Measurements from ENCODE around the gene TAMM41. TPM values are rescaled to one million over a fixed set of nuclear protein-coding genes. Genes with fewer than 3 reads are reported as not detected.

Gene TAMM41
- total RNA-seq, 1 donor from 2014 or later = 33.3 TPM

DNA sequence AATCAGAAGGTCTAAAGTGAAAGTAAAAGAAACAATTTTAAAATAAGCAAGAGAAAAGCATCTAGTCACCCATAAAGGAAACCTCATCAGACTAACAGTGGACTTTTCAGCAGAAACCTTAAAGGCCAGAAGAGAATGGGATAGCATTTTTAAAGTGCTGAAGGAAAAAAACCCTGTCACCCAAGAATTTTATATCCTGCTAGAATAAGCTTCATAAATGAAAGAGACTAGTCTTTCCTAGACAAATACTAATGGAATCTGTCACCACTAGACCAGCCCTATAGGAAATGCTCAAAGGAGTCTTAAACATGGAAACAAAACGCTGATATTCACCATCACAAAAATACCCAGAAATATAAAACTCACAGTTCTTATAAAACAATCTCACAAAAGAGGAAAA lies 46.9 kb downstream of the TAMM41 start:
- Mint-ChIP-seq H3K27me3 (no peaks in the 10 kb centered on the region), H3K4me3 (ENCODE audit: low read depth) (no peak overlapping the region), H3K9me3 (ENCODE audit: low read depth) (peaks cover 7% of the 10 kb centered on the region), H3K36me3 (ENCODE audit: insufficient read depth) (peaks cover 50% of the 10 kb centered on the region), H3K27ac (no peak overlapping the region), H3K4me1 (ENCODE audit: low read depth) (peaks cover 6% of the 10 kb centered on the region)
- no peak for DNase-seq (ENCODE audit: low spot score, unreplicated experiment)
- TF ChIP-seq, protein P1, sequence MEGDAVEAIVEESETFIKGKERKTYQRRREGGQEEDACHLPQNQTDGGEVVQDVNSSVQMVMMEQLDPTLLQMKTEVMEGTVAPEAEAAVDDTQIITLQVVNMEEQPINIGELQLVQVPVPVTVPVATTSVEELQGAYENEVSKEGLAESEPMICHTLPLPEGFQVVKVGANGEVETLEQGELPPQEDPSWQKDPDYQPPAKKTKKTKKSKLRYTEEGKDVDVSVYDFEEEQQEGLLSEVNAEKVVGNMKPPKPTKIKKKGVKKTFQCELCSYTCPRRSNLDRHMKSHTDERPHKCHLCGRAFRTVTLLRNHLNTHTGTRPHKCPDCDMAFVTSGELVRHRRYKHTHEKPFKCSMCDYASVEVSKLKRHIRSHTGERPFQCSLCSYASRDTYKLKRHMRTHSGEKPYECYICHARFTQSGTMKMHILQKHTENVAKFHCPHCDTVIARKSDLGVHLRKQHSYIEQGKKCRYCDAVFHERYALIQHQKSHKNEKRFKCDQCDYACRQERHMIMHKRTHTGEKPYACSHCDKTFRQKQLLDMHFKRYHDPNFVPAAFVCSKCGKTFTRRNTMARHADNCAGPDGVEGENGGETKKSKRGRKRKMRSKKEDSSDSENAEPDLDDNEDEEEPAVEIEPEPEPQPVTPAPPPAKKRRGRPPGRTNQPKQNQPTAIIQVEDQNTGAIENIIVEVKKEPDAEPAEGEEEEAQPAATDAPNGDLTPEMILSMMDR (IDR thresholded peaks at IDR 0.05; ENCODE audit: unreplicated experiment) = no peak

DNA sequence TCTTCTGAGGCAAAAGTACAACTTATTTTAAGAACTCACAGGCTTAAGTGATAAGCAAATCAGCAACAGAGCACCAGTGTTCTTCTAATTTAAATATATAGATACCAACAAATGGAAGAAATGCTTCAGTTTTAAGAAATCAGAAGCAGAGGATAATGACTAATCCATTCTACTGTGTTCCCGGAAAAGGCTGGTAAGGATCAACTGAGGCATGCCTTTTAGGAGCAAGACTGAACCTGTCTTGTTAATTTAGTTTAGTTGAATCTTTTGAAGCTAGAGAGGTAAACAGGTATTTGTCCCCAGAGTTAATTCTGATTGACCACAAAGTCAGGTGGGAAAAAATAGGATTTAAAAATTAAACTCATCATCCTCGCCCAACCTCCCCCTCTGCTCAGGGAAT lies 51.8 kb downstream of the TAMM41 start:
- Mint-ChIP-seq H3K36me3 (ENCODE audit: insufficient read depth) (peaks cover 30% of the 10 kb centered on the region), H3K4me3 (ENCODE audit: low read depth) (no peak overlapping the region), H3K27ac (peak overlapping the region; percentile 43), H3K9me3 (ENCODE audit: low read depth) (no peaks in the 10 kb centered on the region), H3K4me1 (ENCODE audit: low read depth) (peaks cover 25% of the 10 kb centered on the region), H3K27me3 (no peaks in the 10 kb centered on the region)
- TF ChIP-seq, protein P1 (IDR thresholded peaks at IDR 0.05; ENCODE audit: unreplicated experiment) = no peak
- no peak for DNase-seq (ENCODE audit: low spot score, unreplicated experiment)

GRCh38 chr3:11791339-11792200 lies 55.1 kb downstream of the TAMM41 start:
- Mint-ChIP-seq H3K4me3 (ENCODE audit: low read depth) (no peak overlapping the region), H3K27me3 (no peaks in the 10 kb centered on the region), H3K36me3 (ENCODE audit: insufficient read depth) (peaks cover 25% of the 10 kb centered on the region), H3K4me1 (ENCODE audit: low read depth) (peaks cover 21% of the 10 kb centered on the region), H3K9me3 (ENCODE audit: low read depth) (no peaks in the 10 kb centered on the region), H3K27ac (peak overlapping the region; percentile 42)
- TF ChIP-seq, protein P1 (IDR thresholded peaks at IDR 0.05; ENCODE audit: unreplicated experiment) = no peak
- DNase-seq (ENCODE audit: low spot score, unreplicated experiment) = no peak

DNA sequence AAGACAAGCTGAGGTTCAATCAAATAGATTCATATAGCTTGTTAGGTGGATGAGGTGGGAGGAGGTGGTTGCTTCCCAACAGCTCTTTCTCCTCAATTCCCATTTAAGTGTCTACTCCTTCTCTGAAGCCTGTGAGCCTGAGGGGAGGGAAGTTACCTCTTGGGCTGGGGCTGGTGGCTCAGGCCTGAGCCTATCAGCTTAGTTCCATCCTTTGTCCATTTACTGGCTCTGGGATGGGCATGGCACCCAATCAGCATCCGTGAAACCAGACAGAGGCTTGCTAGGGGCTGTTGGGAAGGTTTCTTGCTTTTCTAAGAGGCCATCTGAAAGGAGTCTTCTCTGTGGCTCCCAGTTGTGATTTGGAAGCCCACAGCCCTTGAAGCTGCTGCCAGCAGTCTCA lies 57.3 kb downstream of the TAMM41 start:
- Mint-ChIP-seq H3K9me3 (ENCODE audit: low read depth) (no peaks in the 10 kb centered on the region), H3K4me3 (ENCODE audit: low read depth) (no peak overlapping the region), H3K4me1 (ENCODE audit: low read depth) (peaks cover 17% of the 10 kb centered on the region), H3K27me3 (no peaks in the 10 kb centered on the region), H3K27ac (no peak overlapping the region), H3K36me3 (ENCODE audit: insufficient read depth) (peaks cover 25% of the 10 kb centered on the region)
- no peak for DNase-seq (ENCODE audit: low spot score, unreplicated experiment)
- TF ChIP-seq, protein P1 (IDR thresholded peaks at IDR 0.05; ENCODE audit: unreplicated experiment) = no peak

GRCh38 chr3:11784971-11785377 lies 61.7 kb downstream of the TAMM41 start:
- TF ChIP-seq, protein P1 (IDR thresholded peaks at IDR 0.05; ENCODE audit: unreplicated experiment) = no peak
- Mint-ChIP-seq H3K4me1 (ENCODE audit: low read depth) (no peaks in the 10 kb centered on the region), H3K9me3 (ENCODE audit: low read depth) (no peaks in the 10 kb centered on the region), H3K36me3 (ENCODE audit: insufficient read depth) (peaks cover 18% of the 10 kb centered on the region), H3K27me3 (no peaks in the 10 kb centered on the region), H3K4me3 (ENCODE audit: low read depth) (no peak overlapping the region), H3K27ac (no peak overlapping the region)
- no peak for DNase-seq (ENCODE audit: low spot score, unreplicated experiment)
